GM18499 (cell line): ENCODE measurements around the gene CST9L.

Source experiments
- ATAC-seq: cut with Tn5 transposase; IDR thresholded peaks from one replicate; pipeline ENCODE4 v1.9.1; 2021; ENCODE audit warnings: moderate number of reproducible peaks; ENCODE audit not compliant: insufficient read depth, unreplicated experiment

The CST9L gene

GRCh38 chr20:23515250-23515939, 52.9 kb downstream of the CST9L start:
- no peak for ATAC-seq

GRCh38 chr20:23514848-23515247, 53.4 kb downstream of the CST9L start:
- ATAC-seq: no peak
